Heart left ventricle (tissue), 16 donors: ENCODE results near the gene TEDC2. TPM values are rescaled to one million over a fixed set of nuclear protein-coding genes. Genes with fewer than 3 reads are reported as not detected.

ENCODE experiments used
- ATAC-seq, 4 donors: fragments of 200-7000 bp; cut with Tn5 transposase; one replicate each; pipeline ENCODE4 v1.9.1; 2020 to 2022; ENCODE audit warnings: moderate library complexity in 4 of 4, mild to moderate bottlenecking in 3 of 4, moderate number of reproducible peaks in 1 of 4
- DNase-seq, 5 donors: peaks; one replicate each; pipeline ENCODE4 v3.0.0-alpha.2; 2020
- H3K27ac ChIP-seq, 12 donors: fragments of 200-600 bp; sonication (generic) in 4 of 12; one replicate each; pipeline versions ENCODE4 v1.5.0 to v1.8.0; 2016 to 2022; ENCODE audit warnings: mild to moderate bottlenecking in 2 of 12
- H3K27me3 ChIP-seq, 9 donors: fragments of 200-600 bp; sonication (generic) in 2 of 9; one replicate each; pipeline versions ENCODE4 v1.5.1 to v1.8.0; 2016 to 2022; ENCODE audit warnings: mild to moderate bottlenecking in 3 of 9
- H3K36me3 ChIP-seq, 9 donors: fragments of 200-600 bp; sonication (generic) in 2 of 9; one replicate each; pipeline versions ENCODE4 v1.5.0 to v1.8.0; 2018 to 2022; ENCODE audit warnings: mild to moderate bottlenecking in 2 of 9
- H3K4me1 ChIP-seq, 12 donors: fragments of 200-600 bp; sonication (generic) in 4 of 12; one replicate each; pipeline versions ENCODE4 v1.5.0 to v1.8.0; 2016 to 2022; ENCODE audit warnings: mild to moderate bottlenecking in 3 of 12
- H3K4me3 ChIP-seq, 12 donors: fragments of 200-600 bp; sonication (generic) in 4 of 12; one replicate each; pipeline versions ENCODE4 v1.5.0 to v1.8.0; 2017 to 2022; ENCODE audit warnings: mild to moderate bottlenecking in 9 of 12, moderate library complexity in 4 of 12
- H3K9me3 ChIP-seq, 12 donors: fragments of 200-600 bp; sonication (generic) in 4 of 12; one replicate each; pipeline versions ENCODE4 v1.5.0 to v1.8.0; 2016 to 2022; ENCODE audit warnings: mild to moderate bottlenecking in 1 of 12
- POLR2A ChIP-seq, 2 donors: fragments of 450-650 bp; IDR thresholded peaks; one replicate each; pipeline ENCODE4 v1.6.1; 2017; ENCODE audit warnings: antibody characterized with exemption in 2 of 2, mild to moderate bottlenecking in 2 of 2, moderate library complexity in 2 of 2
- WGBS, 4 donors: extraction: QIAGEN DNeasy Blood & Tissue Kit in 2 of 4; methylation state at CpG; one replicate each; pipeline versions ENCODE4 v1.1.5 to v1.1.7; 2013 to 2018; 5-methylcytosine and 5-hydroxymethylcytosine counted together
- intact Hi-C, 10 donors: fragments of 100-400 bp; cut with DNase I; formaldehyde crosslinking; loops; one replicate each; pipeline versions ENCODE4 v1.11.1 to v1.14.2; 2022
- polyA plus RNA-seq, 2 donors: library from polyadenylated mRNA; stranded (reverse); fragments of 200-250 nt; gene quantifications; one replicate each; pipeline ENCODE4 v1.2.3, GENCODE V29; 2013
- total RNA-seq, 9 donors: library from RNA; depleted of rRNA in 2 of 9; stranded (reverse); fragments of >200 nt in 2 of 9; fragmentation: NEBNext Ultra II Directional in 3 of 9; extraction: Animal tissue kit (Norgen Biotek cat#: 25700) in 3 of 9; gene quantifications; one replicate each; pipeline versions ENCODE4 v1.1.0 to v1.2.4, GENCODE V29; 2016 to 2023
- TF ChIP-seq, protein P1 (sequence below), 12 donors: fragments of 200-600 bp; sonication (generic) in 4 of 12; IDR thresholded peaks; one replicate each; pipeline versions ENCODE4 v1.5.0 to v1.8.0; 2018 to 2022; ENCODE audit warnings: antibody characterized with exemption in 12 of 12, mild to moderate bottlenecking in 5 of 12
- donor health status: ischemic (EF 13 %, LVEDD 7.1; RV severe dilation, severe dysfunction).
- donor health status: healthy with polysubstance abuse.
- donor health status: DM: no; HTN: yes; CAD: no.
- donor health status: DM: no; HTN: no; CAD: no.
- donor health status: ischemic (EF 25% LVEDD 6.9; RV normal size, moderate dysfunction).
- donor health status: ischemic (EF 25% LVEDD 5.7; RV mildly dilated, moderate dysfunction).
- donor health status: healthy.
- donor health status: DM: yes; HTN: yes; CAD: no.
- donor health status: ischemic (EF 35%, LVEDD 5.7; RV mildly dilated, moderate dysfunction).
- donor health status: nonischemic (EF 11% LVEDD 7.7; RV severe dilation, severe dysfunction).
- donor health status: DM: yes; HTN: yes; CAD: no.
- donor health status: PGD.
- donor health status: ischemic (EF 29% LVEDD 5.4; RV normal size, mild dysfunction).
- donor health status: nonischemic (EF 23%, LVEDD 6.1; RV moderate dilation, normal function).

Gene TEDC2
- total and polyA plus RNA-seq, 11 donors: 0.46 to 4.9 (median 1.2) TPM; not detected in 1

DNA sequence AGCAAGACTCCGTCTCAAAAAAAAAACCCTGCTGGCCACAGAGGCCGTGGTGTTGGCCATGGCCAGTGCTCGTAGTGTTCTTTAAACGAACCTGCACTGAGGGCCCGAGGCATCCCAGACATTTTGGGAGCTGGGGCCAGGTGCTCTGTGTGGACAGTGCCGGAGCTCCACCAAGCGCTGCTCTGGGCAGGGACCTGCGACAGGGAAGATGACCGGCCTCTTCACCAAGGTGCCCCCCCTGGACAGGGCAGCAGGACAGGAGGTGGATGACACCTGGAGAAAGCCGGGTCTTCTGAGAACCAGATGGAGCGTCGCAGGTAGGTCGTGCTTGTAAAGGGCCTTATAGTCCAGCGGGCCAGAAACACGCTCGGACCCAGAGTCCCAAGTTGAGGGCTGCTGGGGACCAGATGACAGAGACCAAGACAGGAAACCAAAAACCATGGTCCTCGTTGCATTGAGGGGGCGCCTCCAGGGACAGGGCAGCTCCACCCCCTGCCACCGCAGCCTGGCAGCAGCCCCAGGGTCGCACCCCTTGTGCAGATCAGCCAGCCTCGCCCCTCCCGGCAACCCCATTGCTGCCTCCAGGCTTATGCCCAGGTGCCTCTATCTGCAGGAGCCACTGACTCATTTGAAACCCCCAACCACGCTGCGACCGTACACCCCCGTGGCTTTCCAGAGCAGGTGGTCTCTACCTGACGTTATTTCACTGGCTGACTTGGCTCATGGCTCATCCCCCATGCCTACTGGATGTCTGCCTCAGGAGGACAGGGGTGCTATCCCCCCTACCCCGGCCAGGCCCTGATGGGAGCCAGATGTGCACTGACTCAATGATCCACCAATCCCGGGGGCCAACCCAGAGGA, 7.0 kb downstream of the TEDC2 start:
- WGBS, 4 donors: 77 to 86% (median 85%) methylated on average over 21 to 29 of the region's 29 CpGs
- Histone ChIP-seq H3K4me1 (peaks cover 6 to 42% (median 29%) of the 10 kb centered on the region in 12 donors), H3K9me3 (no peaks in the 10 kb centered on the region), H3K4me3 (peak overlapping the region in 10 of 12 donors; percentile 35 to 72 (median 58)), H3K27ac (peak overlapping the region in 1 of 12 donors; percentile 66), H3K36me3 (no peaks in the 10 kb centered on the region), H3K27me3 (peaks cover 6 to 48% (median 16%) of the 10 kb centered on the region in 9 donors)
- peak in 1 of 4 donors; percentile 4 for ATAC-seq
- intact Hi-C loops: no loop called here
- no peak for TF ChIP-seq POLR2A (IDR thresholded peaks at IDR 0.05)
- TF ChIP-seq, protein P1, sequence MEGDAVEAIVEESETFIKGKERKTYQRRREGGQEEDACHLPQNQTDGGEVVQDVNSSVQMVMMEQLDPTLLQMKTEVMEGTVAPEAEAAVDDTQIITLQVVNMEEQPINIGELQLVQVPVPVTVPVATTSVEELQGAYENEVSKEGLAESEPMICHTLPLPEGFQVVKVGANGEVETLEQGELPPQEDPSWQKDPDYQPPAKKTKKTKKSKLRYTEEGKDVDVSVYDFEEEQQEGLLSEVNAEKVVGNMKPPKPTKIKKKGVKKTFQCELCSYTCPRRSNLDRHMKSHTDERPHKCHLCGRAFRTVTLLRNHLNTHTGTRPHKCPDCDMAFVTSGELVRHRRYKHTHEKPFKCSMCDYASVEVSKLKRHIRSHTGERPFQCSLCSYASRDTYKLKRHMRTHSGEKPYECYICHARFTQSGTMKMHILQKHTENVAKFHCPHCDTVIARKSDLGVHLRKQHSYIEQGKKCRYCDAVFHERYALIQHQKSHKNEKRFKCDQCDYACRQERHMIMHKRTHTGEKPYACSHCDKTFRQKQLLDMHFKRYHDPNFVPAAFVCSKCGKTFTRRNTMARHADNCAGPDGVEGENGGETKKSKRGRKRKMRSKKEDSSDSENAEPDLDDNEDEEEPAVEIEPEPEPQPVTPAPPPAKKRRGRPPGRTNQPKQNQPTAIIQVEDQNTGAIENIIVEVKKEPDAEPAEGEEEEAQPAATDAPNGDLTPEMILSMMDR (IDR thresholded peaks at IDR 0.05): no peak
- peak in 1 of 5 donors; percentile 54 for DNase-seq

DNA sequence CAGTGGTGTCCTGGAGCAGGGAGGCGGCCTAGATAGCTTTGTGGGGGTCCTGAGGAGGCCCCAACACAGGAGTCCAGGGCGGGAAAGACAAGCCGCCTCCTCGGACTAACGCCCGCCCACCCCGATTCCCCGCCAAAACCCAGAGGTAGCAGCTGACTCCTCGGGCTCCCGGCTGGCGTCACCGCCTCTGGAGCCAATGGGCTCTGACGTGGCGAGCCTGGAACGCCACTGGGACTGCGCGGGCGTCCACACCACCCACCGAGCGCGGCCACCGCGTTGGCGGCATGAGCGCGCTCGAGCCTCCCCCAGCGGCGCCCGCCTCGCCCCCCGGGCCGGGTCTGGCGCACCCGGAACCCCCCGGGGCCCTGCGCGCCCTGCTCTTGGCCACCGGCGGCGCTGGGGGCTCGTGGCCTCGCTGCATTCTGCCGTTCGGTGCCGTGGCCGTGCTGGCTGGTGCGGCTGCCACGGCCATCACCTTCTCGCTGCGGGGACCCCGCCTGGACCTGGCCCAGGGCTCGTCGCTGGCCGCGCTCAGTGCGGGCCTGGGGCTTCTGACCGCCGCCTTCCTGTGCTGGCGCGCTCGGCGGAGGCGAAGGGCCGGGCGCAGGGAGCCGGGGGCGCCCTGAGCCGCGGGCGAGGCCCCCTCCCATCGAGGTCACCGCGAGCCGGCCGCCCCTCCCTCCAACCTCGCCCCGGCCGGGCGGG, 7.8 kb downstream of the TEDC2 start:
- 1% methylated on average over 38 to 80 of the region's 80 CpGs for WGBS, 4 donors
- peak overlapping the region; percentile 22 to 72 (median 57) for H3K4me3 ChIP-seq
- DNase-seq (peak; percentile 75 to 88 (median 85)), ATAC-seq (peak; percentile 33 to 86 (median 76))
- H3K9me3 ChIP-seq: no peaks in the 10 kb centered on the region
- peaks cover 6 to 45% (median 29%) of the 10 kb centered on the region in 12 donors for H3K4me1 ChIP-seq
- H3K27ac ChIP-seq: peak overlapping the region in 5 of 12 donors; percentile 20 to 66 (median 55)
- peak in 1 of 2 donors; percentile 15 for TF ChIP-seq POLR2A (IDR thresholded peaks at IDR 0.05)
- TF ChIP-seq, protein P1 (IDR thresholded peaks at IDR 0.05): peak in 2 of 12 donors; percentile 12 to 17
- intact Hi-C loops: no loop called here
- H3K27me3 ChIP-seq: peaks cover 6 to 56% (median 24%) of the 10 kb centered on the region in 9 donors
- H3K36me3 ChIP-seq: no peaks in the 10 kb centered on the region

DNA sequence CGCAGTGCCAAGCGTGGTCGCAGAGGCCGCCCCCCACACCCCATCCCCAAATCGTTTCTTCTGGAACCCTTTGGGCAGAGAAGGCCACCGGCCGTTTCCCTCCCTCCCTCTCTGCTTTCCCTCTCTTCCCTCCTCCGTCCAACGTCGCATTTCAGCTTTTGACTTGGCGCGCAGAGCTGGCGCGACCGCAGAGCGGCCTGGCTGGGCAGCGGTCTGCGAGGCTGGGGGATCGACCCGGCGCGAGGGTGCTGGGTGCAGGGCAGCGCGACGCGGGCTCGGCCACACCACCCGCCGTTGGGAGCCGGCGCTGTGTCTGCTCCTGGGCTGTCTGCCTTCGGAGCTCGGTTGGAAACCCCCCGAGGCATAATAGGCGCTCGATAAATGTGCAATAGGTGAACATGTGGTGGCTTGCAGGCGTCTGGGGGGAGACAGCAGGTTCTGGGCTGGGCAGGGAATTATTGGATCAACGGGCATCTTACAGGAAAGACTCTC, 8.4 kb downstream of the TEDC2 start:
- 0 to 2% (median 1%) methylated on average over 3 to 38 of the region's 38 CpGs for WGBS, 4 donors
- TF ChIP-seq POLR2A (IDR thresholded peaks at IDR 0.05): no peak
- TF ChIP-seq, protein P1 (IDR thresholded peaks at IDR 0.05): no peak
- Histone ChIP-seq H3K4me3 (peak overlapping the region; percentile 22 to 72 (median 57)), H3K4me1 (peaks cover 6 to 48% (median 29%) of the 10 kb centered on the region in 12 donors), H3K9me3 (no peaks in the 10 kb centered on the region), H3K27ac (peak overlapping the region in 5 of 12 donors; percentile 20 to 66 (median 55)), H3K36me3 (no peaks in the 10 kb centered on the region), H3K27me3 (peaks cover 9 to 62% (median 30%) of the 10 kb centered on the region in 9 donors)
- ATAC-seq (peak in 2 of 4 donors; percentile 9 to 10), DNase-seq (peak in 1 of 5 donors; percentile 58)
- intact Hi-C loops: no loop called here
